Measurements from ENCODE around the gene ATP8A2. TPM values are rescaled to one million over a fixed set of nuclear protein-coding genes. Genes with fewer than 3 reads are reported as not detected.

ATP8A2 gene
- total RNA-seq, 1 donor from 2014 or later, result 4.2 TPM

GRCh38 chr13:25840931-25841330 lies 469.2 kb downstream of the ATP8A2 start:
- Mint-ChIP-seq H3K36me3 (no peaks in the 10 kb centered on the region), H3K4me3 (no peak overlapping the region), H3K27me3 (ENCODE audit: insufficient read depth, low read depth) (peaks cover 2% of the 10 kb centered on the region), H3K9me3 (peaks cover 2% of the 10 kb centered on the region), H3K4me1 (peaks cover 11% of the 10 kb centered on the region), H3K27ac (no peak overlapping the region)
- Histone ChIP-seq H3F3A (ENCODE audit: low read depth) (no peaks in the 10 kb centered on the region), H3K9me3 (ENCODE audit: low read depth) (no peaks in the 10 kb centered on the region), H3K27me3 (no peaks in the 10 kb centered on the region), H2AFZ (replicated peaks) (no peak overlapping the region), H4K20me1 (ENCODE audit: low read depth) (no peaks in the 10 kb centered on the region), H3K36me3 (no peaks in the 10 kb centered on the region), H3K27ac (no peak overlapping the region), H3K4me2 (no peak overlapping the region), H3K79me2 (ENCODE audit: low read depth) (no peaks in the 10 kb centered on the region), H3K4me1 (peaks cover 9% of the 10 kb centered on the region), H3K9ac (no peak overlapping the region), H3K4me3 (no peak overlapping the region)
- DNase-seq (ENCODE audit: low spot score), result no peak
- TF ChIP-seq EZH2 (IDR thresholded peaks at IDR 0.05) (no peak), EZH2phosphoT487 (IDR thresholded peaks at IDR 0.05) (no peak), CTCF (IDR thresholded peaks at IDR 0.05) (no peak)

GRCh38 chr13:25843692-25844091 lies 471.9 kb downstream of the ATP8A2 start:
- Mint-ChIP-seq H3K4me1 (peaks cover 7% of the 10 kb centered on the region), H3K4me3 (no peak overlapping the region), H3K27ac (no peak overlapping the region), H3K27me3 (ENCODE audit: insufficient read depth, low read depth) (peaks cover 8% of the 10 kb centered on the region), H3K9me3 (peaks cover 2% of the 10 kb centered on the region), H3K36me3 (no peaks in the 10 kb centered on the region)
- Histone ChIP-seq H3F3A (ENCODE audit: low read depth) (no peaks in the 10 kb centered on the region), H3K9ac (no peak overlapping the region), H3K36me3 (no peaks in the 10 kb centered on the region), H3K79me2 (ENCODE audit: low read depth) (no peaks in the 10 kb centered on the region), H4K20me1 (ENCODE audit: low read depth) (no peaks in the 10 kb centered on the region), H3K4me2 (no peak overlapping the region), H3K27me3 (no peaks in the 10 kb centered on the region), H2AFZ (replicated peaks) (no peak overlapping the region), H3K4me3 (no peak overlapping the region), H3K9me3 (ENCODE audit: low read depth) (no peaks in the 10 kb centered on the region), H3K27ac (no peak overlapping the region), H3K4me1 (peaks cover 21% of the 10 kb centered on the region)
- no peak for TF ChIP-seq CTCF (IDR thresholded peaks at IDR 0.05)
- TF ChIP-seq EZH2phosphoT487 (IDR thresholded peaks at IDR 0.05), result no peak
- no peak for TF ChIP-seq EZH2 (IDR thresholded peaks at IDR 0.05)
- no peak for DNase-seq (ENCODE audit: low spot score)

- Histone ChIP-seq H2AFZ (replicated peaks) (no peak overlapping the region), H3K36me3 (no peaks in the 10 kb centered on the region), H3K4me1 (peaks cover 22% of the 10 kb centered on the region), H3K9me3 (ENCODE audit: low read depth) (no peaks in the 10 kb centered on the region), H3F3A (ENCODE audit: low read depth) (no peaks in the 10 kb centered on the region), H3K27ac (no peak overlapping the region), H3K9ac (no peak overlapping the region), H3K79me2 (ENCODE audit: low read depth) (no peaks in the 10 kb centered on the region), H3K27me3 (no peaks in the 10 kb centered on the region), H3K4me2 (no peak overlapping the region), H4K20me1 (ENCODE audit: low read depth) (no peaks in the 10 kb centered on the region), H3K4me3 (no peak overlapping the region)
- H3K4me1 Mint-ChIP-seq, result peaks cover 9% of the 10 kb centered on the region
- TF ChIP-seq EZH2phosphoT487 (IDR thresholded peaks at IDR 0.05), result no peak
- TF ChIP-seq CTCF (IDR thresholded peaks at IDR 0.05), result no peak
- TF ChIP-seq EZH2 (IDR thresholded peaks at IDR 0.05), result no peak
- no peaks in the 10 kb centered on the region for H3K36me3 Mint-ChIP-seq
- H3K27me3 Mint-ChIP-seq (ENCODE audit: insufficient read depth, low read depth), result peaks cover 8% of the 10 kb centered on the region
- H3K9me3 Mint-ChIP-seq, result peaks cover 2% of the 10 kb centered on the region
- no peak for DNase-seq (ENCODE audit: low spot score)
- no peak overlapping the region for H3K27ac Mint-ChIP-seq
- H3K4me3 Mint-ChIP-seq, result no peak overlapping the region
Observed at GRCh38 chr13:25844559-25845434, 473.0 kb downstream of the ATP8A2 start.

Data from neural progenitor cell (in vitro differentiated cells).